Calu3 (cell line): ENCODE measurements around the gene CCDC3. TPM values are rescaled to one million over a fixed set of nuclear protein-coding genes. Genes with fewer than 3 reads are reported as not detected.

Experiments used
- BruUV-seq: library from RNA; stranded (reverse); fragments of 400-500 nt; replicated peaks from 2 replicates; lab custom pipeline; 2021; lab: Mats Ljungman, UMichigan
- CTCF ChIA-PET: fragments of 300-600 bp; sonication (Branson Sonifier 250); formaldehyde crosslinking; loops from one replicate; lab custom pipeline; 2022; ENCODE audit warnings: antibody characterized with exemption; lab: Charles Lee
- DNase-seq: peaks from one replicate; pipeline ENCODE4 v3.0.0; 2022
- H3K27ac Mint-ChIP-seq: one replicate; pipeline ENCODE4 v1.8.0; 2022; ENCODE audit warnings: mixed read lengths; ENCODE audit not compliant: unreplicated experiment
- H3K27me3 Mint-ChIP-seq: one replicate; pipeline ENCODE4 v1.8.0; 2022; ENCODE audit warnings: mixed read lengths; ENCODE audit not compliant: unreplicated experiment
- H3K36me3 Mint-ChIP-seq: one replicate; pipeline ENCODE4 v1.8.0; 2022; ENCODE audit warnings: mild to moderate bottlenecking, moderate library complexity, mixed read lengths; ENCODE audit not compliant: insufficient read depth, unreplicated experiment
- H3K4me1 Mint-ChIP-seq: one replicate; pipeline ENCODE4 v1.8.0; 2022; ENCODE audit warnings: mild to moderate bottlenecking, low read depth, mixed read lengths; ENCODE audit not compliant: unreplicated experiment
- H3K4me3 Mint-ChIP-seq: one replicate; pipeline ENCODE4 v1.8.0; 2022; ENCODE audit warnings: mild to moderate bottlenecking, low read depth, moderate library complexity, mixed read lengths; ENCODE audit not compliant: unreplicated experiment
- H3K9me3 Mint-ChIP-seq: one replicate; pipeline ENCODE4 v1.8.0; 2022; ENCODE audit warnings: low read depth, mixed read lengths; ENCODE audit not compliant: unreplicated experiment
- CTCF ChIP-seq: fragments of 200-600 bp; IDR thresholded peaks from one replicate; pipeline ENCODE4 v1.8.0; 2022; ENCODE audit warnings: antibody characterized with exemption; ENCODE audit not compliant: unreplicated experiment
- intact Hi-C: fragments of 100-400 bp; cut with micrococcal nuclease; formaldehyde crosslinking; loops from one replicate; pipeline ENCODE4 v1.10.0; 2022; ENCODE audit not compliant: unreplicated experiment
- total RNA-seq: library from RNA; stranded (reverse); gene quantifications from 2 replicates; pipeline ENCODE4 v1.2.3, GENCODE V29; 2022

The CCDC3 gene
- total RNA-seq, 1 experiment from 2014 or later: not detected

- H3K9me3 Mint-ChIP-seq: no peaks in the 10 kb centered on the region
- no peak overlapping the region for H3K4me3 Mint-ChIP-seq
- CTCF ChIA-PET: no interaction called here
- no TSS peak for BruUV-seq
- peaks cover 98% of the 10 kb centered on the region for H3K27me3 Mint-ChIP-seq
- H3K27ac Mint-ChIP-seq: no peak overlapping the region
- TF ChIP-seq CTCF: no peak
- H3K36me3 Mint-ChIP-seq: no peaks in the 10 kb centered on the region
- intact Hi-C loops: no loop called here
- DNase-seq: no peak
- no peaks in the 10 kb centered on the region for H3K4me1 Mint-ChIP-seq
Measured at GRCh38 chr10:12896251-12896650, 105.3 kb downstream of the CCDC3 start.

DNA sequence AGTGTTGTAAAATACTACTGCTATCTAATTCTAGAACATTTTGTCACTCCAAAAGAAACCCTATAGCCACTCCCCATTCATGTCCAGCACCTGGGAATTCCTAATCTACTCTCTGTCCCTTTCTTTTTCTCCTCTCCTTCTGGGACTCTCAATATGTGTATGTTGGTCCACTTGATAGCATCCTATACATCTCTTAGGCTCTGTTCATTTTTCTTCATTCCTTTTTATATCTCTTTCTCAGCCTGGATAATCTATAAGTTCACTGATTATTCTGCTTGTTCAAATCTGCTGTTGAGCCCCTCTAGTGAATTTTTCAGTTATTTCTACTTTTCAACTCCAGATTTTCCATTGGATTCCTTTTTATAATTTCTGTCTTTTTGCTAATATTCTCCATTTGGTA lies 108.6 kb downstream of the CCDC3 start:
- no TSS peak for BruUV-seq
- Mint-ChIP-seq H3K27ac (no peak overlapping the region), H3K4me1 (no peaks in the 10 kb centered on the region), H3K4me3 (no peak overlapping the region), H3K36me3 (no peaks in the 10 kb centered on the region), H3K9me3 (no peaks in the 10 kb centered on the region), H3K27me3 (peaks cover 92% of the 10 kb centered on the region)
- no peak for TF ChIP-seq CTCF
- CTCF ChIA-PET: no interaction called here
- intact Hi-C loops: no loop called here
- DNase-seq: no peak

GRCh38 chr10:12890958-12891357 lies 110.6 kb downstream of the CCDC3 start:
- no peak overlapping the region for H3K27ac Mint-ChIP-seq
- intact Hi-C loops: no loop called here
- peaks cover 90% of the 10 kb centered on the region for H3K27me3 Mint-ChIP-seq
- no peak overlapping the region for H3K4me3 Mint-ChIP-seq
- no TSS peak for BruUV-seq
- H3K4me1 Mint-ChIP-seq: no peaks in the 10 kb centered on the region
- H3K9me3 Mint-ChIP-seq: no peaks in the 10 kb centered on the region
- TF ChIP-seq CTCF: no peak
- no peak for DNase-seq
- H3K36me3 Mint-ChIP-seq: no peaks in the 10 kb centered on the region
- CTCF ChIA-PET: no interaction called here

GRCh38 chr10:12888470-12888869 lies 113.0 kb downstream of the CCDC3 start:
- no peak overlapping the region for H3K27ac Mint-ChIP-seq
- peaks cover 5% of the 10 kb centered on the region for H3K9me3 Mint-ChIP-seq
- CTCF ChIA-PET: interaction anchor here (0.7 kb wide), 1 partner anchor 42 kb away, joined by 3 read pairs; no protein-coding TSS in a partner anchor
- TF ChIP-seq CTCF: no peak
- H3K27me3 Mint-ChIP-seq: peaks cover 78% of the 10 kb centered on the region
- H3K4me1 Mint-ChIP-seq: no peaks in the 10 kb centered on the region
- no peak overlapping the region for H3K4me3 Mint-ChIP-seq
- intact Hi-C loops: no loop called here
- DNase-seq: no peak
- BruUV-seq: no TSS peak
- H3K36me3 Mint-ChIP-seq: no peaks in the 10 kb centered on the region
